ENCODE results near the gene HUS1.
A peak's percentile ranks its signal among the peaks of the same experiment; 100 is the strongest.

HUS1 gene

DNA sequence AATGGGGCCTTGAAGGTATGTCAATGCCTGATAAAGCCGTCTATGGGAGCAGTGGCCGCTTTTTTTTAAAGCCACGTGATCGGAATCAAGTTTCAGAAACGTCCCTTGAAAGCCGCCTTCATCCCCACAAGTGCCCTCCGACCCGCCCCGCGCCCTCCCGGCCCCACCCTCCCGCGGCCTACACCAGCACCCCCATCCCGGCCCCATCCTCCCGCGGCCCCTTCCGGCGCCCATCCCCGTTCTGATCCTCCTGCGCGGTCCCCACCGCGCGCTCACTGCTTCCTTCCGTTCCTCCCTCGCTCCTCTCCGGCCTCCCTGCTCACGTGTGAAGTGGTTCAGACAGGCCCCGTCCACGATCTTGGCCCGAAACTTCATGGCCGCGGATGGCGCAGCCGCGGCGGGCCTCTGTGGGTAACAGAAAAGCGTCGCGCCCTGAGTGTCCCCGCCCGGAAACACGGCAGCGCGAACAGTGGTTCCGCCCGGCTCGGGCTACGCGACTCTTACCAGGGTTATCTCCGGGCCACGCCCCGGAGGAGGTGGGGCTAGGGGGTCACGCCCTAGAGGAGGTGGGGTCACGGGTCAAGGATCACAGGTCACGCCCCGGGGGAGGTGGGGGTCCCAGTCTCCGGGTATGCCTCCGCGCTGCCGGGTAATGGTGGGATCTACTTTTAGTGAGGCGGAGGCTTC is at the start of gene HUS1:
Gene HUS1, minus strand, starts transcription at position 471 of the 687 bp plus-strand sequence. Its CDS starts 96 bp downstream, at position 375.
- peaks cover 24% of the 10 kb centered on the region; the same call in 1 of the 2 replicates for H3K36me3 ChIP-seq (ENCODE audit: insufficient read depth, low read length)
- no peaks in the 10 kb centered on the region for H4K20me1 ChIP-seq (ENCODE audit: insufficient read depth, low read length)
- H3K79me2 ChIP-seq (ENCODE audit: insufficient read depth, low read length): peaks cover 6% of the 10 kb centered on the region; the same call in 1 of the 2 replicates
- ATAC-seq (ENCODE audit: insufficient read depth, low read depth): peak; percentile 95
- peak within 1 kb of the TSS; percentile 11 to 56; a peak in 3 of 4 replicates for H3K4me3 ChIP-seq (ENCODE audit: low read depth in 1 of 2, low read length in 2 of 2)
- H2AFZ ChIP-seq (ENCODE audit: low read depth, low read length): peak within 1 kb of the TSS; percentile 80
- H3K9me3 ChIP-seq (ENCODE audit: insufficient read depth, low read length, severe bottlenecking): no peaks in the 10 kb centered on the region
- H3K27ac ChIP-seq (ENCODE audit: low read length): peak within 1 kb of the TSS; percentile 77
- peak within 1 kb of the TSS; percentile 58 for H3K4me2 ChIP-seq (ENCODE audit: insufficient read depth, low read length)
- H3K27me3 ChIP-seq (ENCODE audit: insufficient read depth, low read length, poor library complexity): no peaks in the 10 kb centered on the region
- H3K4me1 ChIP-seq (ENCODE audit: insufficient read depth, low read length): peaks cover 14% of the 10 kb centered on the region; the same call in 1 of the 2 replicates
- peak; percentile 88 for DNase-seq
- peak within 1 kb of the TSS; percentile 50 for H3K9ac ChIP-seq (ENCODE audit: low read depth, low read length)
- TF ChIP-seq EZH2 (IDR thresholded peaks at IDR 0.05; ENCODE audit: borderline replicate concordance, low read depth, low read length, severe bottlenecking): no peak
- TF ChIP-seq, protein P1, sequence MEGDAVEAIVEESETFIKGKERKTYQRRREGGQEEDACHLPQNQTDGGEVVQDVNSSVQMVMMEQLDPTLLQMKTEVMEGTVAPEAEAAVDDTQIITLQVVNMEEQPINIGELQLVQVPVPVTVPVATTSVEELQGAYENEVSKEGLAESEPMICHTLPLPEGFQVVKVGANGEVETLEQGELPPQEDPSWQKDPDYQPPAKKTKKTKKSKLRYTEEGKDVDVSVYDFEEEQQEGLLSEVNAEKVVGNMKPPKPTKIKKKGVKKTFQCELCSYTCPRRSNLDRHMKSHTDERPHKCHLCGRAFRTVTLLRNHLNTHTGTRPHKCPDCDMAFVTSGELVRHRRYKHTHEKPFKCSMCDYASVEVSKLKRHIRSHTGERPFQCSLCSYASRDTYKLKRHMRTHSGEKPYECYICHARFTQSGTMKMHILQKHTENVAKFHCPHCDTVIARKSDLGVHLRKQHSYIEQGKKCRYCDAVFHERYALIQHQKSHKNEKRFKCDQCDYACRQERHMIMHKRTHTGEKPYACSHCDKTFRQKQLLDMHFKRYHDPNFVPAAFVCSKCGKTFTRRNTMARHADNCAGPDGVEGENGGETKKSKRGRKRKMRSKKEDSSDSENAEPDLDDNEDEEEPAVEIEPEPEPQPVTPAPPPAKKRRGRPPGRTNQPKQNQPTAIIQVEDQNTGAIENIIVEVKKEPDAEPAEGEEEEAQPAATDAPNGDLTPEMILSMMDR (IDR thresholded peaks at IDR 0.05; ENCODE audit: borderline replicate concordance, extremely low read depth, low read length, poor library complexity, severe bottlenecking): no peak

DNA sequence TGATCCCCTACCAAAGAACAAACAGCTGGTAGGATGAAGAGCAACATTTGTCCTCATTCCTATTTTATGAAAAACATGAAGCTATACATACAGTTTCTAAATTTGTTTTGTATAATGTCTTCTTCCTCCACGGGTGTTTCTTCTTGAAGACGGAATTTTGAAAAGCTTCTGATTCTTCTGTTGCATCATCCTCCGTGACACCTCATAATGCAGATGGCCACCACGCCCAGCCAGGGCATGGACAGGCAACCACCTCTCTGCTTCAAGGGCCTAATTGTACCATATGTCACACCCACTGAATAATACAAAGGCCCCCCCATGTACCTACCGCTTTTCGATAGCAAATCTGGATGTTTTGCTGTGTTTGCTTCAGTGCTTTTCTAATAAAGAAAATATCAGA is 49.5 kb upstream of the HUS1 start, which contains the start of gene SUN3:
Gene SUN3, minus strand, starts transcription at position 170 of the 400 bp plus-strand sequence. Its CDS starts 169 bp downstream, at position 1.
- no peak within 1 kb of the TSS for H2AFZ ChIP-seq (ENCODE audit: low read depth, low read length)
- no peak within 1 kb of the TSS for H3K4me3 ChIP-seq (ENCODE audit: low read depth in 1 of 2, low read length in 2 of 2)

DNA sequence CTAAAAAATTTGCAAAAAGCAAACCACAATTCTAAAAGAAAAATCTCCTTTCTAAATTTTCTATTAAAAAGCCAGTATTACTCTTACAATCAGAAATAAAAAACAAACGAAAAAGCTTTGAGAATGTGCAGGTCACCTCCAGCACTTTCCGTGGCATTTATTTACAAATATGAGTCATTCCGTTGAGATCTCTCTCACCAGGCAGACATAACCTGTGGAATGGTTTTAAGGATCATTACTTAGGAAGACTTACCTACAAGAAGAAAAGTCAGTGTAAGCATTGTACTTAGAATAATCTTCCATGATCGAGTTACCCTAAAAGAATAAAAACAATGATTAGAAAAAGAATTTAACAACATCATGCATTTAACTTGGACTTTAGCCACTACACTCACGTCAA is 46.2 kb upstream of the HUS1 start:
- DNase-seq (no peak), ATAC-seq (ENCODE audit: insufficient read depth, low read depth) (no peak)
- Histone ChIP-seq H3K4me2 (ENCODE audit: insufficient read depth, low read length) (no peak overlapping the region), H3K79me2 (ENCODE audit: insufficient read depth, low read length) (no peaks in the 10 kb centered on the region), H3K9me3 (ENCODE audit: insufficient read depth, low read length, severe bottlenecking) (no peaks in the 10 kb centered on the region), H3K4me3 (ENCODE audit: low read depth in 1 of 2, low read length in 2 of 2) (no peak overlapping the region), H3K36me3 (ENCODE audit: insufficient read depth, low read length) (no peaks in the 10 kb centered on the region), H3K9ac (ENCODE audit: low read depth, low read length) (no peak overlapping the region), H3K27ac (ENCODE audit: low read length) (no peak overlapping the region), H4K20me1 (ENCODE audit: insufficient read depth, low read length) (no peaks in the 10 kb centered on the region), H2AFZ (ENCODE audit: low read depth, low read length) (no peak overlapping the region), H3K4me1 (ENCODE audit: insufficient read depth, low read length) (no peaks in the 10 kb centered on the region), H3K27me3 (ENCODE audit: insufficient read depth, low read length, poor library complexity) (no peaks in the 10 kb centered on the region)
- TF ChIP-seq, protein P1 (IDR thresholded peaks at IDR 0.05; ENCODE audit: borderline replicate concordance, extremely low read depth, low read length, poor library complexity, severe bottlenecking): no peak
- no peak for TF ChIP-seq EZH2 (IDR thresholded peaks at IDR 0.05; ENCODE audit: borderline replicate concordance, low read depth, low read length, severe bottlenecking)

More for the DNA sequence above, 49.5 kb upstream of the HUS1 start, which contains the start of gene SUN3:
- Histone ChIP-seq H3K4me1 (ENCODE audit: insufficient read depth, low read length) (no peaks in the 10 kb centered on the region), H4K20me1 (ENCODE audit: insufficient read depth, low read length) (no peaks in the 10 kb centered on the region), H3K27ac (ENCODE audit: low read length) (no peak within 1 kb of the TSS), H3K9ac (ENCODE audit: low read depth, low read length) (no peak within 1 kb of the TSS), H3K79me2 (ENCODE audit: insufficient read depth, low read length) (no peaks in the 10 kb centered on the region), H3K9me3 (ENCODE audit: insufficient read depth, low read length, severe bottlenecking) (no peaks in the 10 kb centered on the region), H3K27me3 (ENCODE audit: insufficient read depth, low read length, poor library complexity) (no peaks in the 10 kb centered on the region), H3K36me3 (ENCODE audit: insufficient read depth, low read length) (no peaks in the 10 kb centered on the region), H3K4me2 (ENCODE audit: insufficient read depth, low read length) (no peak within 1 kb of the TSS)
- ATAC-seq (ENCODE audit: insufficient read depth, low read depth) (no peak), DNase-seq (no peak)
- no peak for TF ChIP-seq EZH2 (IDR thresholded peaks at IDR 0.05; ENCODE audit: borderline replicate concordance, low read depth, low read length, severe bottlenecking)
- TF ChIP-seq, protein P1 (IDR thresholded peaks at IDR 0.05; ENCODE audit: borderline replicate concordance, extremely low read depth, low read length, poor library complexity, severe bottlenecking): no peak

All from DND-41 (cell line).